ENCODE results near the gene COPRS. TPM values are rescaled to one million over a fixed set of nuclear protein-coding genes. Genes with fewer than 3 reads are reported as not detected.
"Not testable (repeated sequence)": the region's sequence is repeated elsewhere in the genome, so short reads cannot be mapped to it uniquely, and the experiment has no call there.

COPRS gene
- total RNA-seq, 2 experiments from 2014 or later = 19.5 to 34.1 TPM

GRCh38 chr17:31838636-31839225, 20.3 kb downstream of the COPRS start:
- ATAC-seq (no peak), DNase-seq (no peak)
- Mint-ChIP-seq H3K27ac (no peak overlapping the region), H3K9me3 (ENCODE audit: low read depth) (no peaks in the 10 kb centered on the region), H3K27me3 (peaks cover 27% of the 10 kb centered on the region), H3K4me1 (peaks cover 8% of the 10 kb centered on the region), H3K36me3 (no peaks in the 10 kb centered on the region), H3K4me3 (no peak overlapping the region)
- CTCF ChIA-PET = interaction anchor here (1.0 to 1.4 kb wide), 2 partner anchors 112 to 449 kb away, joined by 3 read pairs; no protein-coding TSS in a partner anchor

DNA sequence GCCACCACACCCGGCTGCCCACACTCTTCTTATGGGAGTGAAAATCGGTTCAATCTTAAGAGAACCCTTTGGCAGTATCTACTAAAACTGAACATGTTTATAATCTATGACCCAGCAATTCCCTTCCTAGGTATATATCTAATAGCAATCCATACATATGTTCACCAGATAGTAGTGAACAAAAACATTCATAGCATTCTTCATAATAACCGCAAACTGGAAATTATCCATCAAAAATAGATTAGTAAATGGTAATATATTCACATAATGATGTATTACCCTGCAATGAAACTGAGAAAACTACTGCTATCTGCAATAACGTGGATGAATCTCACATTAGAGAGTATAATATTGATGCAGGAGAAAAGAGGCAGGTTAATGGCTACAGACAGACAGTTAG, 23.1 kb downstream of the COPRS start:
- Mint-ChIP-seq H3K4me1 (peaks cover 8% of the 10 kb centered on the region), H3K9me3 (ENCODE audit: low read depth) (no peaks in the 10 kb centered on the region), H3K27me3 (peaks cover 39% of the 10 kb centered on the region), H3K4me3 (no peak overlapping the region), H3K36me3 (no peaks in the 10 kb centered on the region), H3K27ac (no peak overlapping the region)
- ATAC-seq (no peak), DNase-seq (no peak)
- CTCF ChIA-PET = interaction anchor here (0.7 kb wide), 1 partner anchor 289 kb away, joined by 4 read pairs; no protein-coding TSS in a partner anchor

DNA sequence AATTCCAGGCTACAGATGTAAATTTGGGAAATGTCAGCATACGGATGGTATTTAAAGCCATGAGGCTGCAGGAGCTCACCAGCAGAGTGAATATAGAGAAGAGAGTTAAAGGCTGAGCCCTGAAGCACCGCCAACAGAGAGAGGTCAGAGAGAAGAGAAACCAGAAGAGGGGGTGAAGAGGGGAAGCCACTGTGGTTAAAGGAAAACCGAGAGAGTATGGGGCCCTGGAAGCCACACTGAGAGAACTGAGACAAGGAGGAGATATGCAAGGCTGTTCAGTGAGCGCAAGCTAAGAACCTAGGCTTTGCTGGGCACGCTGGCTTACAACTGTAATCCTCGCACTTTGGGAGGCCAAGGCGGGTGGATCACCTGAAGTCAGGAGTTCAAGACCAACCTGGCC, 24.6 kb downstream of the COPRS start:
- CTCF ChIA-PET = interaction anchor here (0.8 to 5.9 kb wide), 6 partner anchors 8 to 277 kb away, joined by 3 to 28 read pairs (median 3); no protein-coding TSS in a partner anchor
- no peaks in the 10 kb centered on the region for H3K9me3 Mint-ChIP-seq (ENCODE audit: low read depth)
- H3K27me3 Mint-ChIP-seq = peaks cover 32% of the 10 kb centered on the region
- DNase-seq (peak; percentile 55), ATAC-seq (peak; percentile 64)
- H3K27ac Mint-ChIP-seq = no peak overlapping the region
- H3K36me3 Mint-ChIP-seq = no peaks in the 10 kb centered on the region
- no peak overlapping the region for H3K4me3 Mint-ChIP-seq
- peaks cover 8% of the 10 kb centered on the region for H3K4me1 Mint-ChIP-seq

DNA sequence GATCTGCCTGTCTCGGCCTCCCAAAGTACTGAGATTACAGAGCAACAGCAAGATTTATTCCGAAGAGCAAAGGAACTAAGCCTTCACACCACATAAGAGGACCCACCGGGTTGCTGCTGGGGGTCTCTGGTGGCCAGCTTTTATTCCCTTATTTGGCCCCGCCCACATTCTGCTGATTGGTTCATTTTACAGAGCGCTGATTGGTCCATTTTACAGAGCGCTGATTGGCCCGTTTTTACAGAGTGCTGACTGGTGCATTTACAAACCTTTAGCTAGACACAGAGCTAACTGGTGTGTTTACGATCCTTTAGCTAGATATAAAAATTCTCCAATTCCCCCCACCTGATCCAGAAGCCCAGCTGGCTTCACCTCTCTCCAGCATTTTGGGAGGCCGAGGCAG, 26.3 kb downstream of the COPRS start:
- CTCF ChIA-PET = interaction anchor here (5.9 kb wide), 1 partner anchor 10 kb away, joined by 28 read pairs; no protein-coding TSS in a partner anchor
- Mint-ChIP-seq H3K4me1 (peaks cover 8% of the 10 kb centered on the region), H3K4me3 (no peak overlapping the region), H3K27me3 (peaks cover 30% of the 10 kb centered on the region), H3K27ac (no peak overlapping the region), H3K36me3 (no peaks in the 10 kb centered on the region), H3K9me3 (ENCODE audit: low read depth) (no peaks in the 10 kb centered on the region)
- ATAC-seq (no peak), DNase-seq (no peak)

- Mint-ChIP-seq H3K36me3 (no peaks in the 10 kb centered on the region), H3K27ac (no peak overlapping the region), H3K4me3 (no peak overlapping the region), H3K4me1 (peaks cover 8% of the 10 kb centered on the region), H3K27me3 (peaks cover 27% of the 10 kb centered on the region), H3K9me3 (ENCODE audit: low read depth) (no peaks in the 10 kb centered on the region)
- ATAC-seq = no peak
- CTCF ChIA-PET = interaction anchor here (5.9 kb wide), 1 partner anchor 11 kb away, joined by 28 read pairs; no protein-coding TSS in a partner anchor
- no peak for DNase-seq
These were observed 27.8 kb downstream of the COPRS start for GRCh38 chr17:31830971-31831858.

DNA sequence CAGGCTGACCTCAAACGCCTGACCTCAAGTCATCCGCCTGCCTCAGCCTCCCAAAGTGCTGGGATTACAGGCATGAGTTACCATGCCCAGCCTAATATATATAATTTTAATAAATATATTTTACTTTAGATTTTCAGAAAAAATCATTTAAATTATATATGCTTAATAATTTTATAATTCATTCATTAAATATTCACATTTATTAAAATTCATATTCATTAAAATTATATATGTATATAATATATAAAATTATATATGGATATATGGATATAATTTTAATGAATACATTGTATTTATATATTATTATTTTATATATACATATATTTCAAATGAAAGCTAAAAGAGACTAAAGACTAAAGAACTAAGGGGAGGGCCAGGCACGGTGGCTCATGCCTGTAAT, 29.4 kb downstream of the COPRS start:
- DNase-seq (no peak), ATAC-seq (no peak)
- no peaks in the 10 kb centered on the region for H3K36me3 Mint-ChIP-seq
- H3K27ac Mint-ChIP-seq = no peak overlapping the region
- H3K9me3 Mint-ChIP-seq (ENCODE audit: low read depth) = no peaks in the 10 kb centered on the region
- H3K4me1 Mint-ChIP-seq = peaks cover 4% of the 10 kb centered on the region
- no peak overlapping the region for H3K4me3 Mint-ChIP-seq
- CTCF ChIA-PET = interaction anchor here (5.9 kb wide), 1 partner anchor 13 kb away, joined by 28 read pairs; no protein-coding TSS in a partner anchor
- peaks cover 20% of the 10 kb centered on the region for H3K27me3 Mint-ChIP-seq

- H3K27me3 Mint-ChIP-seq = peaks cover 18% of the 10 kb centered on the region
- H3K4me3 Mint-ChIP-seq; H3K27ac Mint-ChIP-seq; H3K36me3 Mint-ChIP-seq; ATAC-seq; H3K4me1 Mint-ChIP-seq; DNase-seq; CTCF ChIA-PET; H3K9me3 Mint-ChIP-seq (ENCODE audit: low read depth): not testable (repeated sequence)
These were observed 30.1 kb downstream of the COPRS start for GRCh38 chr17:31828955-31829354.

DNA sequence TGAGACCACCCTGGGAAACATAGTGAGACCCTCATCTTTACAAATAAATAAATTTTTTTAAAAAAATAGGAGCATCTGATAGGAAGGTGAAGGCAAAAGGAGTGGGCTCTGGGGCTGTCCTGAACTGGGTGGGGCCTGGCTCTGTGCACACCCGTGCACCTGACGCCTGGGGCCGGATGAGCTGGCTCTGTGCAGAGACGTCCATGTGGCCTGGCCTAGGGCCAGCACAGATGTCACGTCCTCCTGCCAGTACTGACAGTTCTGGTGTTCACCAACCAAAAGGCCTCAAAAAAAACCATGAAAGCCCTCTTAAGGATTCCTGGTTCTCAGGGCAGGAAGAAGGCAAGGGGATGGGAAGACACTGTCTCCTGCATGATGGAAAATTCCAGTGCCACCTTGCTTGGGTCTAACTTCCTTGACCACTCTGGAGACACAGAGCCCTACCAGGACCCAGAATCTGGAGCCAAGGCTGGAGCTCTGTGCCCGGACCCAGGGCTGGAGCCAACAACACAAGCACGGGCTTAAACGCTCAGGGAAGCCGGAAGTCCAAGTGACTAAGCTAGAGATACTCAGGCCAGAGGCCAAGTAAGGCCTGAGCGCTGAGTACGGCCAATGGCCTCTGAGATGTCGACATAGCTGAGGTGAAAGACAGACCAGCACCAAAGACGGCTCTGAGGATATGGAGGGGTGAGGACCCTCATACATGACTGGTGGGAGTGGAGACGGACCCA, 32.9 kb downstream of the COPRS start:
- DNase-seq (no peak), ATAC-seq (no peak)
- Mint-ChIP-seq H3K27ac (no peak overlapping the region), H3K4me3 (no peak overlapping the region), H3K4me1 (no peaks in the 10 kb centered on the region), H3K9me3 (ENCODE audit: low read depth) (no peaks in the 10 kb centered on the region), H3K27me3 (peaks cover 8% of the 10 kb centered on the region), H3K36me3 (no peaks in the 10 kb centered on the region)
- CTCF ChIA-PET = no interaction called here

DNA sequence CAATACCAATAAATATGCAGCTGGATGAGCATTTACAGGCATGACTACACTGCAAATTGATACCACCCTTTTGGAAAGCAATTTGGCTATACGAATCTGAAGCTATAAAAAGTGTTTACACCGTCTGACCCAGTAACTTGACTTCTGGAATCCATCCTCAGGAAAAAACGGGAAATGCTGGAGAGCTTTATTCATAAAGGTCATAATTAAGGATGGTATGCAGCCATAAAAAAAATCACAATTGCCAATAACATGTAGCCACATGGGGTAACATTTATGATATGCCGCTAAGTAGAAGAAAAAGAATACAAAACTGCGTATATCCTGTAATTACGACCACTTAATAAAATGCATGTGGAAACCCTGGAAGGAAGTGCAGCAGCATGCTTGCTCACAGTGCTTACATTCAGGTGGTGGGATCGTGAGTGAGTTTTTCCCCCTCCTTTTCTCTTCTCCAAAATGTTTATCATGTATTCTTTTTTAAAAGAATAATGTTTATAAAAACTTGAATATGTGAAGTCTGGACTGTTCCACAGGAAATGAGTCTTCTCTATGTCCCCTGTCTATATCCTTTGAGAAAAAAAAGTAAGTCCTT, 34.2 kb downstream of the COPRS start:
- CTCF ChIA-PET = no interaction called here
- H3K9me3 Mint-ChIP-seq (ENCODE audit: low read depth) = no peaks in the 10 kb centered on the region
- peaks cover 10% of the 10 kb centered on the region for H3K27me3 Mint-ChIP-seq
- no peaks in the 10 kb centered on the region for H3K36me3 Mint-ChIP-seq
- ATAC-seq = no peak
- H3K4me3 Mint-ChIP-seq = no peak overlapping the region
- no peak overlapping the region for H3K27ac Mint-ChIP-seq
- H3K4me1 Mint-ChIP-seq = no peaks in the 10 kb centered on the region
- no peak for DNase-seq

- DNase-seq (no peak), ATAC-seq (no peak)
- peaks cover 10% of the 10 kb centered on the region for H3K27me3 Mint-ChIP-seq
- H3K4me3 Mint-ChIP-seq = no peak overlapping the region
- no peaks in the 10 kb centered on the region for H3K36me3 Mint-ChIP-seq
- H3K27ac Mint-ChIP-seq = no peak overlapping the region
- H3K4me1 Mint-ChIP-seq = no peaks in the 10 kb centered on the region
- CTCF ChIA-PET = no interaction called here
- H3K9me3 Mint-ChIP-seq (ENCODE audit: low read depth) = no peaks in the 10 kb centered on the region
These were observed 36.0 kb downstream of the COPRS start for GRCh38 chr17:31823014-31823413.

- no peak for DNase-seq
- no peak overlapping the region for H3K4me3 Mint-ChIP-seq
- no peaks in the 10 kb centered on the region for H3K36me3 Mint-ChIP-seq
- CTCF ChIA-PET = no interaction called here
- H3K27ac Mint-ChIP-seq = no peak overlapping the region
- ATAC-seq = no peak
- H3K4me1 Mint-ChIP-seq = no peaks in the 10 kb centered on the region
- H3K27me3 Mint-ChIP-seq = peaks cover 6% of the 10 kb centered on the region
- H3K9me3 Mint-ChIP-seq (ENCODE audit: low read depth) = no peaks in the 10 kb centered on the region
These were observed 38.2 kb downstream of the COPRS start for GRCh38 chr17:31820691-31821435.

GRCh38 chr17:31819578-31819977, 39.5 kb downstream of the COPRS start:
- Mint-ChIP-seq H3K27ac (no peak overlapping the region), H3K9me3 (ENCODE audit: low read depth) (no peaks in the 10 kb centered on the region), H3K27me3 (peaks cover 8% of the 10 kb centered on the region), H3K36me3 (no peaks in the 10 kb centered on the region), H3K4me3 (no peak overlapping the region), H3K4me1 (no peaks in the 10 kb centered on the region)
- ATAC-seq (no peak), DNase-seq (no peak)
- CTCF ChIA-PET = no interaction called here
